KMS-11 (cell line): ENCODE measurements around the gene PAN3.

Experiments used
- H2AFZ ChIP-seq: fragments of 200-600 bp; sonication (generic); 2 replicates; pipeline ENCODE4 v1.6.1; 2016; ENCODE audit warnings: antibody characterized with exemption, mixed run types, low read depth
- H3K27ac ChIP-seq: fragments of 200-600 bp; sonication (generic); 2 replicates; pipeline ENCODE4 v1.6.1; 2016; ENCODE audit warnings: mild to moderate bottlenecking, mixed run types
- H3K27me3 ChIP-seq: fragments of 200-600 bp; sonication (generic); 2 replicates; pipeline ENCODE4 v1.6.1; 2017; ENCODE audit warnings: mild to moderate bottlenecking, low read depth, mixed run types, moderate library complexity; ENCODE audit not compliant: insufficient read depth
- H3K36me3 ChIP-seq: fragments of 200-600 bp; sonication (generic); 2 replicates; pipeline ENCODE4 v1.6.1; 2017; ENCODE audit warnings: mild to moderate bottlenecking, mixed run types; ENCODE audit not compliant: insufficient read depth
- H3K4me1 ChIP-seq: fragments of 200-600 bp; sonication (generic); 2 replicates; pipeline ENCODE4 v1.6.1; 2016; ENCODE audit warnings: mild to moderate bottlenecking, low read depth, mixed run types; ENCODE audit not compliant: poor library complexity, severe bottlenecking
- H3K4me2 ChIP-seq: fragments of 200-600 bp; sonication (generic); 2 replicates; pipeline ENCODE4 v1.7.0; 2016; ENCODE audit warnings: mild to moderate bottlenecking, mixed run types
- H3K4me3 ChIP-seq: fragments of 200-600 bp; sonication (generic); IDR thresholded peaks from 2 replicates; pipeline ENCODE4 v1.6.1; 2017; ENCODE audit warnings: low read depth, low read length, mixed read lengths; ENCODE audit not compliant: insufficient read depth
- H3K79me2 ChIP-seq: fragments of 200-600 bp; sonication (generic); 2 replicates; pipeline ENCODE4 v1.6.1; 2016; ENCODE audit warnings: low read depth, mixed run types; ENCODE audit not compliant: insufficient read depth
- H3K9ac ChIP-seq: fragments of 200-600 bp; sonication (generic); 2 replicates; pipeline ENCODE4 v1.6.1; 2016; ENCODE audit warnings: mild to moderate bottlenecking, mixed run types
- H4K20me1 ChIP-seq: fragments of 200-600 bp; sonication (generic); 2 replicates; pipeline ENCODE4 v1.6.1; 2016; ENCODE audit warnings: mild to moderate bottlenecking, mixed run types; ENCODE audit not compliant: insufficient read depth
- CTCF ChIP-seq: fragments of 200-600 bp; sonication (generic); conservative IDR thresholded peaks from 2 replicates; pipeline ENCODE4 v1.6.1; 2017; ENCODE audit warnings: low read depth, mild to moderate bottlenecking, antibody characterized with exemption, low read length, moderate library complexity, mixed read lengths

PAN3 gene

DNA sequence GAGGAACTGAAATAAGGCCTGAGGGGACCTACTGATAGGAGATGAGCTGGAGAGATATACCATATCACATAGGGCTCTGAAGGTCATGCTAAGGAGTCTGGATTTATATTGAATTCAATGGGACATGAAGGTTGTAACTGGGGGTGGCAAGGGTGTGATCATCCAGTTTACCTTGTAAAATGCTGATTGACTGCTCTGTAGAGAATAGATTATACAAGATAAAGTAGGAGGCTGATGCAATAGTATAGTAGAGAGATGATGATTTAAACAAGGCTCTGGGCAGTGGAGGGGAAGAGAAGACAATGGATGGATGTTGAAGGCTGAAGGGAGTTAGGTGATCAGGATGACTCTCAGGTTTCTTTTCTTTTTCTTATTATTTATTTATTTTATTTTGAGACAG, 18.0 kb upstream of the PAN3 start:
- Histone ChIP-seq H4K20me1 (no peaks in the 10 kb centered on the region), H3K27ac (no peak overlapping the region), H3K36me3 (no peaks in the 10 kb centered on the region), H3K9ac (no peak overlapping the region), H3K27me3 (no peaks in the 10 kb centered on the region), H3K4me2 (no peak overlapping the region), H2AFZ (no peak overlapping the region), H3K79me2 (no peaks in the 10 kb centered on the region), H3K4me3 (no peak overlapping the region), H3K4me1 (peaks cover 6% of the 10 kb centered on the region)
- no peak for TF ChIP-seq CTCF

DNA sequence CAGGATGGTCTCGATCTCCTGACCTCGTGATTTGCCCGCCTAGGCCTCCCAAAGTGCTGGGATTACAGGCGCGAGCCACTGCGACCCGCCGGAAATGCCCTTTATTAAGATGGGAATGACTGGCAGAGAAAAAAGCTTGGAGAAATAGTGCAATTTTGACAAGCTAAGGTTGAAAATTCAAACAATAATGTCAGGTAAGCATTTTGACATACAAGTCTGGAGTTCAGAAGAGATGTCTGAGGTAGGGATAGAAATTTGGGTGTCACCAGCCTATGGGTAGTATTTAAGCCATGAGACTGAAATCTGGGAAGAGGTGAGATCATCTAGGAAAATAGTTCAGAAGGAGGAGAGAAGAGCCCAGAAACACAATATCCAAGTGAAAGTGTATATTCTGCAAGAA, 17.1 kb upstream of the PAN3 start:
- TF ChIP-seq CTCF, result no peak
- H2AFZ ChIP-seq, result no peak overlapping the region
- no peak overlapping the region for H3K9ac ChIP-seq
- no peak overlapping the region for H3K4me2 ChIP-seq
- H4K20me1 ChIP-seq, result no peaks in the 10 kb centered on the region
- peaks cover 6% of the 10 kb centered on the region for H3K4me1 ChIP-seq
- no peaks in the 10 kb centered on the region for H3K36me3 ChIP-seq
- no peaks in the 10 kb centered on the region for H3K27me3 ChIP-seq
- H3K27ac ChIP-seq, result no peak overlapping the region
- no peak overlapping the region for H3K4me3 ChIP-seq
- H3K79me2 ChIP-seq, result no peaks in the 10 kb centered on the region

DNA sequence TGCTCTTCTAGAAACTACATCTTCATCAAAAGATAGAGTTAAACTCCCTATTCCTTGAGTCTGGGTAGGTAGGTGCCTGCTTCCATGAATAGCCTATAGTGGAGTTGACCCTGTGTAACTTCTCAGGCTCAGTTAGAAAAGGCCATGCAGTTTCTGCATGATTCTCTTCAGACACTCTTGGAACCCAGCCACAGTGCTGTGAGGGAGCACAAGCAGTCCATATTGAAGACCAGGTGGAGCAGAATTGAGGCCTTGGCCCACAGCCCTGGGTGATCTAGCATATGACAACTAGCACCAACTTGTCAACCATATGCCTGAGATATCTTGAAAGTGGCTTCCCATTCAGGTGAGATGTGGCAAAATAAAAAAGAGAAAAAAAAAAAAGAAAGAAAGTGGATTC, 10.3 kb upstream of the PAN3 start:
- Histone ChIP-seq H3K27me3 (no peaks in the 10 kb centered on the region), H2AFZ (no peak overlapping the region), H3K36me3 (no peaks in the 10 kb centered on the region), H3K9ac (no peak overlapping the region), H3K4me3 (no peak overlapping the region), H3K4me1 (no peaks in the 10 kb centered on the region), H3K4me2 (no peak overlapping the region), H3K79me2 (no peaks in the 10 kb centered on the region), H4K20me1 (no peaks in the 10 kb centered on the region), H3K27ac (no peak overlapping the region)
- TF ChIP-seq CTCF, result no peak

GRCh38 chr13:28128926-28129325, 9.4 kb upstream of the PAN3 start:
- H3K4me3 ChIP-seq, result no peak overlapping the region
- H3K4me1 ChIP-seq, result no peaks in the 10 kb centered on the region
- no peak overlapping the region for H3K9ac ChIP-seq
- no peaks in the 10 kb centered on the region for H3K27me3 ChIP-seq
- H3K36me3 ChIP-seq, result no peaks in the 10 kb centered on the region
- H4K20me1 ChIP-seq, result no peaks in the 10 kb centered on the region
- H3K27ac ChIP-seq, result no peak overlapping the region
- no peak for TF ChIP-seq CTCF
- H3K4me2 ChIP-seq, result no peak overlapping the region
- no peaks in the 10 kb centered on the region for H3K79me2 ChIP-seq
- no peak overlapping the region for H2AFZ ChIP-seq
